ENCODE measurements around the gene GLUL. TPM values are rescaled to one million over a fixed set of nuclear protein-coding genes. Genes with fewer than 3 reads are reported as not detected.
"Not testable (repeated sequence)": the region's sequence is repeated elsewhere in the genome, so short reads cannot be mapped to it uniquely, and the experiment has no call there.

Gene GLUL
- total and polyA plus RNA-seq, 2 of the 4 experiments (the other 2 are of a cell fraction): 131 to 385 TPM

- Histone ChIP-seq H4K5ac (ENCODE audit: low read depth, low read length) (no peak overlapping the region), H3K27me3 (ENCODE audit: control insufficient read depth, insufficient read depth, low read length) (no peaks in the 10 kb centered on the region; the same call in 1 of the 2 replicates), H3K56ac (ENCODE audit: extremely low read depth, insufficient read depth, low read length) (no peak overlapping the region), H3K36me3 (ENCODE audit: control insufficient read depth, insufficient read depth, low read length) (no peaks in the 10 kb centered on the region), H3K4me1 (ENCODE audit: control insufficient read depth, insufficient read depth, low read length) (no peaks in the 10 kb centered on the region), H2AK5ac (ENCODE audit: low read depth, low read length) (no peak overlapping the region), H3K23ac (ENCODE audit: low read depth, low read length) (no peak overlapping the region), H3K9me1 (ENCODE audit: insufficient read depth, low read length) (no peaks in the 10 kb centered on the region), H2AFZ (replicated peaks; ENCODE audit: low read length, poor library complexity) (no peak overlapping the region), H3K4me3 (ENCODE audit: insufficient read depth, low read depth, low read length) (no peak overlapping the region), H3K18ac (ENCODE audit: low read depth, low read length) (no peak overlapping the region), H2AK9ac (replicated peaks; ENCODE audit: low read depth, low read length, poor library complexity) (no peak overlapping the region), H4K20me1 (ENCODE audit: insufficient read depth, low read length) (no peaks in the 10 kb centered on the region), H2BK5ac (ENCODE audit: low read depth, low read length, poor library complexity, severe bottlenecking) (no peak overlapping the region), H2BK15ac (ENCODE audit: low read depth, low read length) (no peak overlapping the region), H3K79me1 (ENCODE audit: low read depth in 1 of 2, low read length in 2 of 2) (no peaks in the 10 kb centered on the region), H3K14ac (replicated peaks; ENCODE audit: low read depth, low read length) (no peak overlapping the region), H3K4ac (ENCODE audit: low read depth, low read length) (no peak overlapping the region), H2BK20ac (ENCODE audit: low read depth, low read length) (no peak overlapping the region), H4K91ac (ENCODE audit: insufficient read depth, low read depth, low read length) (no peak overlapping the region), H2BK120ac (ENCODE audit: low read depth, low read length) (no peak overlapping the region), H3K9me3 (ENCODE audit: control insufficient read depth, insufficient read depth, low read length) (no peaks in the 10 kb centered on the region), H3K4me2 (ENCODE audit: low read depth, low read length) (no peak overlapping the region), H3K9ac (ENCODE audit: low read depth, low read length) (no peak overlapping the region), H3K27ac (ENCODE audit: insufficient read depth, low read length) (no peak overlapping the region), H4K8ac (ENCODE audit: low read depth in 2 of 2, low read length in 2 of 2) (no peak overlapping the region)
- dilution Hi-C loops (cut with HindIII; ENCODE audit: low sequenced_read_pairs, unreplicated experiment): no loop called here
- WGBS, 2 experiments (ENCODE audit: extremely low coverage in 2 of 2, insufficient read length in 1 of 2): no CpG with 5 or more reads among the region's 16 CpGs
- in situ Hi-C loops (cut with MboI; ENCODE audit: low sequenced_read_pairs): no loop called here
- ChIA-PET POLR2A (ENCODE audit: unreplicated experiment) (no interaction called here), CTCF (no interaction called here)
- TF ChIP-seq MAZ (IDR thresholded peaks at IDR 0.05; ENCODE audit: borderline replicate concordance, low read depth, low read length): no peak
- DNase-seq: no peak
- BruUV-seq (replicated peaks): no TSS peak
- ATAC-seq (ENCODE audit: low read depth): no peak
- intact Hi-C loops (cut with micrococcal nuclease): no loop called here
Observed at GRCh38 chr1:182335771-182336566, 55.6 kb downstream of the GLUL start.

- ATAC-seq (ENCODE audit: low read depth); H3K9me1 ChIP-seq (ENCODE audit: insufficient read depth, low read length); H3K9me3 ChIP-seq (ENCODE audit: control insufficient read depth, insufficient read depth, low read length); H3K14ac ChIP-seq (replicated peaks; ENCODE audit: low read depth, low read length); dilution Hi-C loops (cut with HindIII; ENCODE audit: low sequenced_read_pairs, unreplicated experiment); H3K79me1 ChIP-seq (ENCODE audit: low read depth in 1 of 2, low read length in 2 of 2); H2BK120ac ChIP-seq (ENCODE audit: low read depth, low read length); H2BK15ac ChIP-seq (ENCODE audit: low read depth, low read length); H2AK9ac ChIP-seq (replicated peaks; ENCODE audit: low read depth, low read length, poor library complexity); H3K9ac ChIP-seq (ENCODE audit: low read depth, low read length); H3K4me3 ChIP-seq (ENCODE audit: insufficient read depth, low read depth, low read length); intact Hi-C loops (cut with micrococcal nuclease); H4K8ac ChIP-seq (ENCODE audit: low read depth in 2 of 2, low read length in 2 of 2); H3K27me3 ChIP-seq (ENCODE audit: control insufficient read depth, insufficient read depth, low read length); H4K91ac ChIP-seq (ENCODE audit: insufficient read depth, low read depth, low read length); H3K23ac ChIP-seq (ENCODE audit: low read depth, low read length); H4K20me1 ChIP-seq (ENCODE audit: insufficient read depth, low read length); H3K4me2 ChIP-seq (ENCODE audit: low read depth, low read length); BruUV-seq (replicated peaks); H3K56ac ChIP-seq (ENCODE audit: extremely low read depth, insufficient read depth, low read length); H2BK20ac ChIP-seq (ENCODE audit: low read depth, low read length); in situ Hi-C loops (cut with MboI; ENCODE audit: low sequenced_read_pairs); H4K5ac ChIP-seq (ENCODE audit: low read depth, low read length); H2BK5ac ChIP-seq (ENCODE audit: low read depth, low read length, poor library complexity, severe bottlenecking); DNase-seq; POLR2A ChIA-PET (ENCODE audit: unreplicated experiment); H3K4ac ChIP-seq (ENCODE audit: low read depth, low read length); H3K18ac ChIP-seq (ENCODE audit: low read depth, low read length); H3K36me3 ChIP-seq (ENCODE audit: control insufficient read depth, insufficient read depth, low read length); H3K4me1 ChIP-seq (ENCODE audit: control insufficient read depth, insufficient read depth, low read length); H2AK5ac ChIP-seq (ENCODE audit: low read depth, low read length); H3K27ac ChIP-seq (ENCODE audit: insufficient read depth, low read length); H2AFZ ChIP-seq (replicated peaks; ENCODE audit: low read length, poor library complexity): not testable (repeated sequence)
- no CpG with 5 or more reads among the region's 5 CpGs for WGBS, 2 experiments (ENCODE audit: extremely low coverage in 2 of 2, insufficient read length in 1 of 2)
- CTCF ChIA-PET: interaction anchor here (0.6 to 0.7 kb wide), 2 partner anchors 360 to 412 kb away, joined by 3 to 7 read pairs; no protein-coding TSS in a partner anchor
Observed at GRCh38 chr1:182333071-182333571, 58.5 kb downstream of the GLUL start.
